Heart left ventricle (tissue), 16 donors: Measurements from ENCODE around the gene FRMD1. TPM values are rescaled to one million over a fixed set of nuclear protein-coding genes. Genes with fewer than 3 reads are reported as not detected.

Experiments
- ATAC-seq, 4 donors: fragments of 200-7000 bp; cut with Tn5 transposase; one replicate each; pipeline ENCODE4 v1.9.1; 2020 to 2022; ENCODE audit warnings: moderate library complexity in 4 of 4, mild to moderate bottlenecking in 3 of 4, moderate number of reproducible peaks in 1 of 4
- DNase-seq, 5 donors: peaks; one replicate each; pipeline ENCODE4 v3.0.0-alpha.2; 2020
- H3K27ac ChIP-seq, 12 donors: fragments of 200-600 bp; sonication (generic) in 4 of 12; one replicate each; pipeline versions ENCODE4 v1.5.0 to v1.8.0; 2016 to 2022; ENCODE audit warnings: mild to moderate bottlenecking in 2 of 12
- H3K27me3 ChIP-seq, 9 donors: fragments of 200-600 bp; sonication (generic) in 2 of 9; one replicate each; pipeline versions ENCODE4 v1.5.1 to v1.8.0; 2016 to 2022; ENCODE audit warnings: mild to moderate bottlenecking in 3 of 9
- H3K36me3 ChIP-seq, 9 donors: fragments of 200-600 bp; sonication (generic) in 2 of 9; one replicate each; pipeline versions ENCODE4 v1.5.0 to v1.8.0; 2018 to 2022; ENCODE audit warnings: mild to moderate bottlenecking in 2 of 9
- H3K4me1 ChIP-seq, 12 donors: fragments of 200-600 bp; sonication (generic) in 4 of 12; one replicate each; pipeline versions ENCODE4 v1.5.0 to v1.8.0; 2016 to 2022; ENCODE audit warnings: mild to moderate bottlenecking in 3 of 12
- H3K4me3 ChIP-seq, 12 donors: fragments of 200-600 bp; sonication (generic) in 4 of 12; one replicate each; pipeline versions ENCODE4 v1.5.0 to v1.8.0; 2017 to 2022; ENCODE audit warnings: mild to moderate bottlenecking in 9 of 12, moderate library complexity in 4 of 12
- H3K9me3 ChIP-seq, 12 donors: fragments of 200-600 bp; sonication (generic) in 4 of 12; one replicate each; pipeline versions ENCODE4 v1.5.0 to v1.8.0; 2016 to 2022; ENCODE audit warnings: mild to moderate bottlenecking in 1 of 12
- POLR2A ChIP-seq, 2 donors: fragments of 450-650 bp; IDR thresholded peaks; one replicate each; pipeline ENCODE4 v1.6.1; 2017; ENCODE audit warnings: antibody characterized with exemption in 2 of 2, mild to moderate bottlenecking in 2 of 2, moderate library complexity in 2 of 2
- WGBS, 4 donors: extraction: QIAGEN DNeasy Blood & Tissue Kit in 2 of 4; methylation state at CpG; one replicate each; pipeline versions ENCODE4 v1.1.5 to v1.1.7; 2013 to 2018; 5-methylcytosine and 5-hydroxymethylcytosine counted together
- intact Hi-C, 10 donors: fragments of 100-400 bp; cut with DNase I; formaldehyde crosslinking; loops; one replicate each; pipeline versions ENCODE4 v1.11.1 to v1.14.2; 2022
- long read RNA-seq, 3 donors: library from polyadenylated mRNA; unstranded; transcript quantifications; one replicate each; pipeline ENCODE4 v2.0.0, GENCODE V29; 2020 to 2021
- polyA plus RNA-seq, 2 donors: library from polyadenylated mRNA; stranded (reverse); fragments of 200-250 nt; gene quantifications; one replicate each; pipeline ENCODE4 v1.2.3, GENCODE V29; 2013
- total RNA-seq, 9 donors: library from RNA; depleted of rRNA in 2 of 9; stranded (reverse); fragments of >200 nt in 2 of 9; fragmentation: NEBNext Ultra II Directional in 3 of 9; extraction: Animal tissue kit (Norgen Biotek cat#: 25700) in 3 of 9; gene quantifications; one replicate each; pipeline versions ENCODE4 v1.1.0 to v1.2.4, GENCODE V29; 2016 to 2023
- TF ChIP-seq, protein P1 (sequence below), 12 donors: fragments of 200-600 bp; sonication (generic) in 4 of 12; IDR thresholded peaks; one replicate each; pipeline versions ENCODE4 v1.5.0 to v1.8.0; 2018 to 2022; ENCODE audit warnings: antibody characterized with exemption in 12 of 12, mild to moderate bottlenecking in 5 of 12
- donor health status: ischemic (EF 13 %, LVEDD 7.1; RV severe dilation, severe dysfunction).
- donor health status: healthy with polysubstance abuse.
- donor health status: DM: no; HTN: yes; CAD: no.
- donor health status: DM: no; HTN: no; CAD: no.
- donor health status: ischemic (EF 25% LVEDD 6.9; RV normal size, moderate dysfunction).
- donor health status: ischemic (EF 25% LVEDD 5.7; RV mildly dilated, moderate dysfunction).
- donor health status: healthy.
- donor health status: DM: yes; HTN: yes; CAD: no.
- donor health status: ischemic (EF 35%, LVEDD 5.7; RV mildly dilated, moderate dysfunction).
- donor health status: nonischemic (EF 11% LVEDD 7.7; RV severe dilation, severe dysfunction).
- donor health status: DM: yes; HTN: yes; CAD: no.
- donor health status: PGD.
- donor health status: ischemic (EF 29% LVEDD 5.4; RV normal size, mild dysfunction).
- donor health status: nonischemic (EF 23%, LVEDD 6.1; RV moderate dilation, normal function).

Gene FRMD1
- total RNA-seq: under 1 TPM in 2 of 9 donors, not detected in 7; 0.16 to 0.50 TPM
- polyA plus RNA-seq: under 1 TPM; 0.04 to 0.11 TPM
- long read RNA-seq, donor 1: 0 reads
- long read RNA-seq, donor 2: 0 reads
- long read RNA-seq, donor 3: 0 reads

DNA sequence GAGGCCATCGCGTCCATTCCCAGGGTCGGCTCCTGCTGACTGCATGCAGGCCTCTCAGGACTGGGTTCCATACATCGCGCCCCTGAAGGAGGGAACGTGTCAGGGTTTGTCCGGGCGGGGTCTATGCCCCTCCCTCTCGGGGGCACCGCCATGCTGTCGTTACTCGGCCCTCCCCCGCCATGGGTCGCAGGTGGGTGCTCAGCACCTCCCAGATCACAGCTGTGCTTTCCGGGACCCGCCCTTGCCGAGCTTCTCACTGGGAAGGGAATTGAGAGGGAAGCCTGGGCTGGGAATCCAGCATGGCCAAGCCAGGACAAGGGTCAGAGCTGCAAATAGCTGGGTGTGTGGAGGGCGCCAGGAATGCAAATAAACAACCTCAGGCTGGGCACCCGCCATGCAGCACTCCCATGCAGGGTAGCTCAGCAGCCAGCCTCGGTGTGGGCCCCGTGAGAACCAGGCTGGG is at the start of gene FRMD1:
Gene FRMD1, minus strand, starts transcription at position 270 of the 463 bp plus-strand sequence. Its CDS starts 118 bp downstream, at position 152.
- no peaks in the 10 kb centered on the region for H3K36me3 ChIP-seq
- ATAC-seq: peak in 2 of 4 donors; percentile 54 to 74
- TF ChIP-seq, protein P1, sequence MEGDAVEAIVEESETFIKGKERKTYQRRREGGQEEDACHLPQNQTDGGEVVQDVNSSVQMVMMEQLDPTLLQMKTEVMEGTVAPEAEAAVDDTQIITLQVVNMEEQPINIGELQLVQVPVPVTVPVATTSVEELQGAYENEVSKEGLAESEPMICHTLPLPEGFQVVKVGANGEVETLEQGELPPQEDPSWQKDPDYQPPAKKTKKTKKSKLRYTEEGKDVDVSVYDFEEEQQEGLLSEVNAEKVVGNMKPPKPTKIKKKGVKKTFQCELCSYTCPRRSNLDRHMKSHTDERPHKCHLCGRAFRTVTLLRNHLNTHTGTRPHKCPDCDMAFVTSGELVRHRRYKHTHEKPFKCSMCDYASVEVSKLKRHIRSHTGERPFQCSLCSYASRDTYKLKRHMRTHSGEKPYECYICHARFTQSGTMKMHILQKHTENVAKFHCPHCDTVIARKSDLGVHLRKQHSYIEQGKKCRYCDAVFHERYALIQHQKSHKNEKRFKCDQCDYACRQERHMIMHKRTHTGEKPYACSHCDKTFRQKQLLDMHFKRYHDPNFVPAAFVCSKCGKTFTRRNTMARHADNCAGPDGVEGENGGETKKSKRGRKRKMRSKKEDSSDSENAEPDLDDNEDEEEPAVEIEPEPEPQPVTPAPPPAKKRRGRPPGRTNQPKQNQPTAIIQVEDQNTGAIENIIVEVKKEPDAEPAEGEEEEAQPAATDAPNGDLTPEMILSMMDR (IDR thresholded peaks at IDR 0.05): no peak
- TF ChIP-seq POLR2A (IDR thresholded peaks at IDR 0.05): no peak

DNA sequence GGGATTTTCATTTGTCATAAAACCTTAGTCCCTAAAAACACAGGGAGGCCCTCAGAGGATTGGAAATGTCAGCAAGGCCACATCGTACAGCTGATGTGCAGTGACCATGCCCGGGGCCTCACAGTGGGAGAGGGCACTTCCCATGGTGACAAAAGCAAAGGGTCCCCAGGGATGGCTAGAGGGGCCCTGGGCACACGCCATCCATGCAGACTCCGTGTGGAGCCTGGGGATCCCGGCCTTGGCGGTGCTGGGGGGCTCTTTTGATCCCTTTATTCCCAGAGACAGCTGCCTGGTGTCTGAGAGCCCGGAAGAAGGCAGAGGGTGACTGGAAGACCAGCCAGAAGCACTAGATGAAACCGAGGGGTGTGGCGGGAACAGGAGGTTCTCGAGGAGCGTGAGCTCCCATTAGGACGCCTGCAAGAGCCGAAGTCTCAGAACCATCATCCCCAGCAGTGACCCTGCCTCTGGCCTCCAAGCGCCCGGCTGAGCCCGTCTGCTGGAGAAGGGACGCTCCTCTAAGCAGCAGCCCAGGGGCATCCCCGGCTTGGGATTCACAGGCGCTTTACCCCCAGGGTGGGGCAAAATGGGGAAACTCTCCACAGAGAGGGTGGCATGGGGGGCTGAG is 49.1 kb upstream of the FRMD1 start:
- TF ChIP-seq POLR2A (IDR thresholded peaks at IDR 0.05): no peak
- TF ChIP-seq, protein P1 (IDR thresholded peaks at IDR 0.05): no peak

More for the DNA sequence above, at the start of gene FRMD1:
- intact Hi-C loops: no loop called here
- H3K4me1 ChIP-seq: peaks cover 0 to 11% (median 3%) of the 10 kb centered on the region in 12 donors
- WGBS, 4 donors: 85 to 87% (median 86%) methylated on average over 18 to 21 of the region's 21 CpGs
- H3K9me3 ChIP-seq: no peaks in the 10 kb centered on the region
- no peak for DNase-seq
- H3K27ac ChIP-seq: no peak within 1 kb of the TSS
- no peak within 1 kb of the TSS for H3K4me3 ChIP-seq
- H3K27me3 ChIP-seq: no peaks in the 10 kb centered on the region

GRCh38 chr6:168127384-168127868 is 48.4 kb upstream of the FRMD1 start:
- peak in 1 of 5 donors; percentile 59 for DNase-seq
- intact Hi-C loops: loop anchor here in 1 of 10 donors (5.0 kb wide), 1 partner anchor 65 kb away; no protein-coding TSS in a partner anchor
- Histone ChIP-seq H3K36me3 (no peaks in the 10 kb centered on the region), H3K4me1 (peaks cover 0 to 6% (median 4%) of the 10 kb centered on the region in 12 donors), H3K27ac (no peak overlapping the region), H3K27me3 (no peaks in the 10 kb centered on the region), H3K4me3 (no peak overlapping the region), H3K9me3 (no peaks in the 10 kb centered on the region)
- no peak for TF ChIP-seq POLR2A (IDR thresholded peaks at IDR 0.05)
- TF ChIP-seq, protein P1 (IDR thresholded peaks at IDR 0.05): no peak
- WGBS, 4 donors: 70 to 92% (median 71%) methylated on average over 8 to 10 of the region's 10 CpGs
- ATAC-seq: peak; percentile 47 to 65 (median 62)

More for the DNA sequence above, 49.1 kb upstream of the FRMD1 start:
- intact Hi-C loops: loop anchor here in 1 of 10 donors (5.0 kb wide), 1 partner anchor 66 kb away; no protein-coding TSS in a partner anchor
- no peak overlapping the region for H3K27ac ChIP-seq
- H3K4me1 ChIP-seq: peaks cover 0 to 13% (median 8%) of the 10 kb centered on the region in 12 donors
- H3K27me3 ChIP-seq: no peaks in the 10 kb centered on the region
- no peaks in the 10 kb centered on the region for H3K9me3 ChIP-seq
- no peaks in the 10 kb centered on the region for H3K36me3 ChIP-seq
- DNase-seq (no peak), ATAC-seq (no peak)
- WGBS, 4 donors: 92 to 98% (median 96%) methylated on average over 14 to 19 of the region's 19 CpGs
- H3K4me3 ChIP-seq: no peak overlapping the region
